Measurements from ENCODE around the gene DIO3.
"Not testable (repeated sequence)": the region's sequence is repeated elsewhere in the genome, so short reads cannot be mapped to it uniquely, and the experiment has no call there.

DIO3 gene

GRCh38 chr14:101543814-101544213 is 17.5 kb upstream of the DIO3 start:
- no peak for DNase-seq (ENCODE audit: low read depth)

GRCh38 chr14:101544550-101544949 is 16.7 kb upstream of the DIO3 start:
- no peak for DNase-seq (ENCODE audit: low read depth)

DNA sequence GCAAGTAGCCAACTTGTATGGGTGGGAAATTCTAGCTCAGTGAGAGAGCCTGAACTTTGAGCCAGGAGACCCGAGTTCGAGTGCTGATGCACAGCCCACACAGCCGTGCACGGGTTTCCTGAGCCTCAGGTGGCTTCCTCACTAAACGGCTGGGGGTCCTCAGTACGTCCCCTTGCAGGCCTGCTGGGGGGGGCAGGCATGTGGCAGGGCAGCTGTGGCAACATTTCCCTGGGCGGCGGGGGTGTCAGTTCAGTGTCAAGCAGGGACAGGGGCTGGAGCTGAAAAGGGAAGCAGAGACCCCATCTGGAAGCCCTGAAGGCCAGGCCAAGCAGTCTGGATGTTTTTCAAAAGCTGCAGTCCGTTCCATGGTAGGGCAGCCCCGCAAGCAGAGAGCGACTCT is 14.6 kb upstream of the DIO3 start:
- no peak for DNase-seq (ENCODE audit: low read depth)

- DNase-seq (ENCODE audit: low read depth) = no peak
Observed at GRCh38 chr14:101547107-101547738, 14.1 kb upstream of the DIO3 start.

DNA sequence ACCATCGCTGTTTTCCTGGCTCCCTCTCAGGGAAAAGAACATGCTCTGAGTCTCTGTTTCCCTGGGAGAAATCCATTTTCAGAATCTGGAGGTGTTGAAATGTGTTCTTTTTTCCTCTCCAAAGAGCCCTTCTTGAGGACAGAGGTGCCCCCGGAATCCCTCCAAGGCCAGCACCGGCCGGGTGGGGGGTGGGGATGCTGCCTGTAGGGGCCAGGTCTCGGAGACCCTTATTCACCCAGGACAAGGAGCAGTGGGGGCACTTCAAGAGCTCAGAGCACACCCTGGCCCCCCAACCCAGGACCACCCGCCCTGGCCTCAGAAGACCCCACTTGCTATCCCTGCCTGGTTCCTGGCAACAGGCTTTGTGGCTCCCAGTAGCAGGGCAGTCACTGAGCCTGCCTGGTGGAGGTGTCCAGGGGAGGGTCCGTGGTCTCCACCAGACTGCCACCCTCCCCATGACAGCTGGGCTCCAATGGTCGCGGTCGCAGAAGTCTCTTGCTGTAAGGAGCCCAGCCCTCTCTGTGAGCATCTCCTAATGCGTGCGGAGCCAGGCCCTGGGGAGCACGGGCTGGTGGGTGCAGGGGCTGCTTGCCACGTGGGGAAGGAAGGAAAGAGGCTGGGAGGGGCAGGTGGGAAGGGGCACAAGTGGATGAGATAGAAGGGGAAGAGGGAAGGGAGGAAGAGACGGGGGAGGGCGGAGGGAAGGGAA is 13.2 kb upstream of the DIO3 start:
- DNase-seq (ENCODE audit: low read depth) = no peak

DNA sequence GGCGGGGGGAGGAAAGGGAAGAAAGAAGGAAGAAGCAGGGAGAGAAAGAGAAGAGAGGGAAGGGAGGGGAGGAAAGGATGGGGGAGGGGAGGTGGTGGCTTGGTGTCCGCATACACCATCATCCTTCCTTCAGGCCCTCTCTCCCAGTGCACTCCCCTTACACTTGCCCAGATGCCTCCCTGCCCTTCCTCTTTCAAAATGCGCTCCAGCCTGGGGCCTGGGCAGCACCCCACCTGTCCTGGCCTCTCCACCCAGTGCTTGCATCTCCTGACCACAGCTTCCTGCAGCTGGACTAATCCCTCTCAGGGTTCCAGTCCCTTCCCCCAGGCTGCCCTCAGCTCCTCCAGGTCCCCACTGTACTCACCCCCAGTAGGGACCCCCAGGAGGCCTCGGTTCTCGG is 12.6 kb upstream of the DIO3 start:
- DNase-seq (ENCODE audit: low read depth) = no peak

DNA sequence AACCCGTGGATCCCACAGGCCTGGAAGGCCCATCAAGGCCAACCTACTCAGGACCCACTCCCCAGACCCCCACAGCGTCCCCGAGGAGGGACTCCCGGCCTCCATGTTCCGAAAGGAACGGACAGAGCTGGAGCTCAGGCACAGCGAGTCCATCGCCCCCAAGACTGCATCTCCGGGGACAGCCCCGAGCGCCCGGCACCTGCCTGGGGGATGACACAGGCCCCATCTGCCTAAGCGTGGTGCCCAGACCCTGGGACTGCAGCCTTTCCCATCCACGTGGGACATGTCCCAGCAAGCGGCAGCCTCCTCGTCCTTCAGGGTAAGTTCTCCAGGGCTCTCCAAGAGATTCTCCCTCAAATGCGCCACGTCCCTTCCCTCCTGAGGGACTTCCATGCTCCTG is 12.1 kb upstream of the DIO3 start:
- no peak for DNase-seq (ENCODE audit: low read depth)

DNA sequence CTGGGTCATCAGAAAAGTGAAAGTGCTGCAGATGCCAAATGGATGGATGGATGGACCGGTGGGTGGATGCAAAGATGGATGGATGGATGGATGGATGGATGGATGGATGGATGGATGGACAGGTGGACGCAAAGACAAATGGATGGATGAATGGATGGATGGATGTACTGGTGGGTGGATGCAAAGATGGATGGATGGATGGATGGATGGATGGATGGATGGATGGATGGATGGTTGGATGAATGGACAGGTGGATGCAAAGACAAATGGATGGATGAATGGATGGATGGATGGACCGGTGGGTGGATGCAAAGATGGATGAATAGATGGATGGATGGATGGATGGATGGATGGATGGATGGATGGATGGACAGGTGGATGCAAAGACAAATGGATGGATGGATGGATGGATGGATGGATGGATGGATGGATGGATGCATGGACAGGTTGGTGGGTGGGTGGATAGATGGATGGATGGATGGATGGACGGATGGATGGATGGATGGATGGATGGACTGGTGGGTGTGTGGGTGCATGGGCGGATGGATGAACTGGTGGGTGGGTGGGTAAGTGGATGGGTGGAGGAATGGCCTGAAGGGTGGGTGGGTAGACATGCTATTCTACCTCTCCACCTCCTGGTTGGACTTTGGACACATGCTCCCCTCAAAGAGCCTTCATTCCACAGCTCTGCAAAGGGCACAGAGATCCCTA is 10.9 kb upstream of the DIO3 start:
- not testable (repeated sequence) for DNase-seq (ENCODE audit: low read depth)

- no peak for DNase-seq (ENCODE audit: low read depth)
Observed at GRCh38 chr14:101551729-101552595, 9.3 kb upstream of the DIO3 start.

GRCh38 chr14:101552786-101553231 is 8.5 kb upstream of the DIO3 start:
- no peak for DNase-seq (ENCODE audit: low read depth)

- no peak for DNase-seq (ENCODE audit: low read depth)
Observed at GRCh38 chr14:101553393-101553792, 7.9 kb upstream of the DIO3 start.

DNA sequence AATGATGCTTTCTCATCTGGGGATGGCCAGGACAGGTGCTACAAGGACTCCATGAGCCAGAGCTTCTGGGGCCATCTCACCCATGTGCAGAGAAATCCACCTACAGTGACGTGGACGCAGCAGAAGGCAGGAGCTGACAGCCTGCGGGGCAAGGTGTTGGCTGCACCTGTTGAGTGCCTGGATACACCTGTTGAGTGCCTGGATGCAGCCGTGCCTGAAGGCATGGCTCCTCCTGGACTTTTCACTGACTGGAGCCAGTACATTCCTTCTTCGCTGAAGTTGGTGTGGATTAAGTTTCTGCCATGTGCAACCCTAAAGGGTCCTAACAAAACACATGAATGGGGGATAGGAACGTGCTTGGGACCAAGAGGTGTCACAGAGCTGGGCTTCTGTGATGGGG is 7.4 kb upstream of the DIO3 start:
- DNase-seq (ENCODE audit: low read depth) = no peak

GRCh38 chr14:101554991-101555668 is 6.2 kb upstream of the DIO3 start:
- DNase-seq (ENCODE audit: low read depth) = no peak

GRCh38 chr14:101555669-101556043 is 5.6 kb upstream of the DIO3 start:
- DNase-seq (ENCODE audit: low read depth) = peak; percentile 19

DNA sequence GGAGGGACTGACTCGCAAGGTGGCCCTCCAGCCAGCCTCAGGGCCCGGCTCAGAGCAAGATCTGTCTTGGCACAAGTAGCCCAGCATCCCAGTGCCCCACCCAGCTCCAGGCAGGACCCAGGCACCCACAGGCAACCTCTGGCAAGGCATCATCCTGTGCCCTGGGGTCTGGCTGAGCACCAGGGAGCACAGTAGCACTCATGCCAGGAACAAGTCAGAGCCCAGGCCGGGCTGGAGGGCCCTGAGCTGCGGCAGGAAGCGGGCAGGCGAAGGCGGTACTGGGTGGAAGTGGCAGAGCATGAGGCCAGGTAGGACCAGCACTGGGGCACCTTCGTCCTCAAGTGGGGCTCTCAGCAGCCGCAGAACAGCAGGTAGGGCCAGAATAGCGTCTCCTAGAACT is 5.2 kb upstream of the DIO3 start:
- no peak for DNase-seq (ENCODE audit: low read depth)

DNA sequence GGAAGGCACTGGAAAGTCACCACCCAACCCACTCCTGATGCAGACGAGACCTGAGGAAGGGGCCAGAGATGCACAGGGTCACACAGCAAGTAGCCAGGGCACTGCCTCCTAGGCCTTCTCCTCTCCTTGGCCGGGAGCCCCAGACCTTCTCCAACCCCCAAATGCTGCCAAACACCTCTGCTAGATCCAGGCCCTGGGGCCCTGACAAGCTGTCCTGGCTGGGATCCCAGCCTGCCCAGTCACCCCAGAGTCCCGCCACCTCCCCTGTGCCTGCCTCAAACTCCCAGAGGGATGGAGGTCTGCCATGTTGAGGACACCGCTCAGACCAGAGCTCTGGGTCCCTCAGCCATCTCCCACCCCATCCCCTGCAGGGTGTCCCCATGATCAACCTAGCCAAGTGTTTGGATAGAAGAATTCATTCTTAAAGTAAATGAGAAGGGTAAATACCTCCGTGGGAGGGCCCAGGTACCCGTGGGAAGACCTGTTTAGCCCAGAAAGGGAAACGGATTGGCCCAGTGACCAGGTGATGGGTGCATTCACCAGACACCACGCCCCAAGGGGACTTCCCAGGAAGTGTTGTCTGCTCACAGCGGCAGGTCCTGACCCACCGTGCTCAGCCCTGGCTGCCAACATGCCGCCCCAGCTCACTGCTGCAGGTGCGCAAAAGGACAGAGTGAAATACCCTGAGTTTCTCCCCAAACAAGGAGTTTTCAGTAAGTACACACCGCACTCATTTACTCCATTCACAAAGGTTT is 4.6 kb upstream of the DIO3 start:
- DNase-seq (ENCODE audit: low read depth) = no peak

DNA sequence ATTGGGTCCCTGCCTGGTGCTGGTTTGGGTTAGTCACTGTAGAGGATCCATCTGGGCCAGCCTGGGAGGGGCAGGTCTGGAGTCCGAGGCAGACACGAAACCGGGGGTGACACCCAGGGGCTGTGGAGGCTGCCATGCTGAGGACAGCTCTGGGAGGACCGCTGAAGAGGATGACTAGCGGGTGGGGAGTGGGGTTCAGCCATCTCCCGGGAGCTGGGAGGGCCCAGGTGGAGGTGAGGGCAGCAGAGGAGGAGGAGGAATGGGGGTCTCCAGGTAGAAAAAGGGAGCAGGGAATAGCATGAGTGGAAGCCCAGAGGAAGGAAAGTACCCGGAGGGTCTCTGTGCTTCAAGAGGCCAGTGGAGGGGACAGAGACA is 4.0 kb upstream of the DIO3 start:
- no peak for DNase-seq (ENCODE audit: low read depth)

DNA sequence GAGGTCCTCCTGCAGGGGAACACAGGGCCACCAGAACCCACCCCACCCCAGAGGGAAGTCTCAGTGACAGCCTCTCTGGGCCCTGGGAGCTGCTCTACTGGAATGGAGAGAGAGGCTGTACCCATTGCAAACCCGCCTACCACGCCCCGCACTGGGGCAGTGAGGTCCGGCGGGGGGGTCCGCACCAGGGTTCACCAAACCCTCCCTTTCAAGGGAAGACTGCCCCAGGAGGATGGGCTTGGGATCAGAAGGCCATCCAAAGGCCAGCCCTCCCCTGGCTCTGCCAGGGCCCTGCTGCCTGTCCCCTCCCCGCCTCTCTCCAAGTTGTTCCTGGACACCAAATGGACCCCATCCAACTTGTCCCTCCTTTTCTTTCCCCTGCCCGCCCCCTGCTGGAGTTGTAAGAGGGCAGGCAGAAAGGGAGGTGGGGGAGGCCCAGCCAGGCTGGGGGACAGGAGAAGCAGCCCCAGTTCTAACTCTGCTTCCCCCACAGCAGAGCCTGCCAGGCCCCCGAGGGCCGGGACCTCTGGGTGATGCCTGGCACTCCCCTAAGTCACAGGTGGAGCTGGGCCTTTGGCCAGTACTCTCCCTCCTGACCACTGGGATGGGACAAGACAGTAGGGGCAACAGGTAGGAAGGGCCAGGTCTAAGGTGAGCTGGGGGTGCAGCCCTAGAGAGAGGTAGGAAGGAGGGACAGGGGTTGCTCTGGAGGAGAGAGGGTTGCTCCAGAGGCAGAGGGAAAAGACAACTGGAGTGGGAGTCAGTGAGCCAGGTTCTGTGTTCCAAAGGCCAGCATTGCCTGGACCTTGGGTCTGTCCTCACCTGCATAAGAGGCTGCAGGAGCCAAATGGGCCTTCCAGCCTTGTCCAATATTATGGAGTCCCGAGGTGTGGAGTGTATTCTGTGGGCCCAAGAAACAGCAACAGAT is 3.2 kb upstream of the DIO3 start:
- no peak for DNase-seq (ENCODE audit: low read depth)

DNA sequence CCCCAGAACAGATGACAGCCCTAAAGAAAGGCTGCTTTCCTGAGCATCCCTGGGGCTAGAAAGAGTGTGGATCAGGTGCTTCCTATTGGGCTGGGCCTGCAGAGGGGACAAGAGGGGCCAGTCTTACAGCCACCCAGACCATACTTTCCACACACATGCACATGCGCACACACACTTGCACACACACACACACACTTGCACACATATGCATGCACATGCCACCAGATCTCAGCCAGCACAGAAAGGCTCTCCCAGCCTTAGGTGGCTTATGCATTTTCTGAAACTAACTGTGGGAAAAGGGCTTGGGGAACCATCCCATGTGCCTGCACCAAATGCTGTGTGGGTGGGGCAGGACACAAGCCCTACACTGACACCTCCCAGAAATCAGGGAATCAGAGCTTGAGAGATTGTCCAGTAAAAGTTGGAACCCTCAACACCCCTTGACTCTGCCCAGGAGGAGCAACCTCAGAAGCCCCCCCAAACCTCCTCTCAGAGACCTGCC is 2.5 kb upstream of the DIO3 start:
- DNase-seq (ENCODE audit: low read depth) = no peak

- DNase-seq (ENCODE audit: low read depth) = no peak
Observed at GRCh38 chr14:101559250-101559623, 2.1 kb upstream of the DIO3 start.
